Stimulated activated CD4-positive, alpha-beta T cell treated with anti-CD3 and anti-CD28 coated beads, Interleukin-15, amount 100 ng/mL, for 24 hours (primary cell): ENCODE results near the gene RER1.

ENCODE experiments used
- DNase-seq: peaks from one replicate; pipeline ENCODE4 v3.0.0-alpha.2; 2020

The RER1 gene

DNA sequence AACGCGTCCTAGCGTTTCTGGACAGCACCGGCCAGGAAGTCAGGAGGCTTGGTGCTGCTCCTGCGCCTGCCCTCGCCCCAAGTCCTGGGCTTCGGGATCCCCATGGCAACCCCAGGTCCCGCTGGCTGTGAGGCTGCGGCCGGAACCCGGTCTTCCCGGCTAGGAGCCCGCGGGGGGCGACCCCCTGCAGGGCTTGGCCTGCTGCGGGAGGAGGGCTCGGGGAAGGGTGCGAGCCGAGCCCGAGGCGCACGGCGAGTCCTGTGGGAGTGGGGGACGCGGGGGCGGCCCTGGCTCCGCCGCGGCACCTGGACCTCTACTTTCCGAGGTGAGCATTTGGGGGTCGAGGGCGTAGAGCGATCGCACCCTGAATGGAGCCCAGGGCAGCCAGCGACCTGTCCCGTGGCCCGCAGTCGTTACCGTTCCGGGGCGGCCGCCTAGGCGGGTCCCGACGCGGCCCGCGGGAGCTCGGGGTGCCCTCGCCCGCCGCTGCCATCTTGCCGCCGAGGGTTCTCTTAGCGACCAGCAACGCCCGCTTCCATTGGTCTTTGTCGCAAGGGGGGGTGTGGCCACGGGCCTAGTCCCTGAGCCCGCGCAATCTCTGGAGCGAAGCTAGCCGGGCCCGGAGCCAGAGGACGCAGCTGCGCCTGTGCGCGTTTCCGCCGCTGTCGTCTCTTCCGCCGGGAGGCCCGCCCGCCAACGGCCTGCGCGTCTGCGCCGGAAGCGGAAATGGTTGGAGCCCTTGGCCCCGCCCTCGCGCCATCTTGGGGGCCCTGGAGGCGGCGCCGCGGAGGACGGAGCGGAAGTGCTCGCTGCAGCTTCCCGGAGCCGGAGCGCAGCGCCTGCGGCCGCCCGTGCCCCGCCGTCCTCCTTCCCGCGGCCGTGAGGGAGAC, at the start of gene RER1, which contains the start of gene MORN1:
RER1 (plus strand) TSS at position 801 of the 890 bp plus-strand sequence. CDS start 3,950 bp downstream, outside the sequence.
MORN1 (minus strand) TSS at position 514 of the 890 bp plus-strand sequence; CDS start at position 493, 21 bp downstream.
- peak; percentile 99 for DNase-seq

DNA sequence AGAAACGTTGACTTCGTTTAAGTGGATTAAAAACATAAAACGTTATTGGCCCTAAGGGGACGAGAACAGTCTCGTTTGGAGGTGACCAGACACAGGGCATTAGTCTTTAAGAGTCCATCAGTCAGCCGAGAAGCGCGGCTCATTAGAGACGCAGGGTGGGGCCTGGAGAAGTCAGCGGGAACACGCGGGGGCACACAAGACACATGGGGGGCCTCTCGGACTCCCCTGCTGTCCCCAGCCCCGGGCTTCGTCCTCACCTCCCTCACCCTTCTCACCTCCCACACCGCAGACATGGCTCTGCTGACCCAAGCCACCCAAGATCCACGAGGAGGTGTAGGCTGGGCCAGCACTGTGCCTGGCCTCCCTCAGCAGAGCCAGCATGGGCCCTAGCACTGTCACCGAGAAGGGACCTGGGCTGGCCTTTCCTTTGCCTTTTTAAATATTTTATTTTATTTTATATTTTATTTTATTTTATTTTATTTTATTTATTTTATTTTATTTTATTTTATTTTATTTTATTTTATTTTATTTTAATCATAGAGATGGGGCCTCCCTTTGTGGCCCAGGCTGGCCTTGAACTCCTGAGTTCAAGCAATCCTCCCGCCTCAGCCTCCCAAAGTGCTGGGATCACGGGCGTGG, 49.1 kb upstream of the RER1 start:
- no peak for DNase-seq

- no peak for DNase-seq
Measured at GRCh38 chr1:2343023-2343935, 48.4 kb upstream of the RER1 start.

- no peak for DNase-seq
Measured at GRCh38 chr1:2344121-2344681, 47.4 kb upstream of the RER1 start.

GRCh38 chr1:2344744-2345296, 46.8 kb upstream of the RER1 start:
- no peak for DNase-seq

GRCh38 chr1:2345297-2346075, 46.2 kb upstream of the RER1 start:
- no peak for DNase-seq

DNA sequence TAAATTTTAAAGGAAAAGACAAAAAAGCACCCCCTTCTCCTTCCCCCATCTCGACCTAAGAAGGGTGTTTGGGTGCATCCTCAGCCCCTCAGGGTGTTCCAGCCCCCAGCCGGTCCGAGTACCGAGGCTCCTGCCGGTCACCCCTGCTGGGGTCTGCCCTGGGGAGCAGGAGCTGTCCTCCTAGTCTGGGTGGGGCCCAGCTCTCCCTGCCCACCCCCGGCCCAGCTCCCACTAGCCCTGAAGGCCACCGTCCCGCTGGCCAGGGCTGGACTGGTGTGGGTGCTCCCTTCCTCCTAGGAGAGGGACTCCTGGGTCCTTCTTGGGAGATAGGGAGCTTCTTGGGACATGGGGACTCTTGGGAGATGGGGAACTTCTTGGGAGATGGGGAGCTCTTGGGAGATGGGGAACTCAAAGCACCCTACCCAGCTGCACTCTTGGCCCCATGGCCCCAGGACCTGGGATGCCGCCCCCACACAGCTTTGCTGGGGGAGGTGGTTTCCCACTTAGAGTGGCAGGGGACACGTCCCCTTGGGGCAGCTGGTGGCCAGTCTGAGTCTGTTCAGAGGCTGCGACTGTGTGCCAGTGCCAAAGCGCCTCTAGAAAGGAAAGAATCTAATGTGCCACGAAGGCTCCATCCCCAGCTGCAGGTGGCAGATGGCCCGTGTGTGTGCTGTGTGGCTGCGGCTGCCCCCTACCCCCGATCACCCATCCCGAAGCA, 44.8 kb upstream of the RER1 start:
- DNase-seq, result no peak

DNA sequence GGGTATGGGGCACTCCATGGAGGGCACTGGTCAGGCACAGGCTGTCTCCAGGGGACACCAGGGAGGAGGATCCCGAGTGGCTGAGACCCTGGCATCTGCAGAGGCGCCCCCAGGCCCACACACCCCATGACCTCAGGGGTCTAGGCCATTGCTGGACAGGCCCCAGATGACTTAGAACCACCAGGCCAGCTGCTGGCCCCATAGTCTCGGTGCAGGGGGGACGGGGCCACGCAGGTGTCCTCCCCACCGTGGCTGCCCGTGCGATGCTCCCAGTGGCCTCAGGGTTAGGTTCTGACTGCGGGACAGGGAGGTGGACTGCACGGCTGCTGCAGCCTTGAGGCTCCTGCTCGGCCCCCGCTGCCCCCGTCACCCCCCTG, 44.2 kb upstream of the RER1 start:
- no peak for DNase-seq

DNA sequence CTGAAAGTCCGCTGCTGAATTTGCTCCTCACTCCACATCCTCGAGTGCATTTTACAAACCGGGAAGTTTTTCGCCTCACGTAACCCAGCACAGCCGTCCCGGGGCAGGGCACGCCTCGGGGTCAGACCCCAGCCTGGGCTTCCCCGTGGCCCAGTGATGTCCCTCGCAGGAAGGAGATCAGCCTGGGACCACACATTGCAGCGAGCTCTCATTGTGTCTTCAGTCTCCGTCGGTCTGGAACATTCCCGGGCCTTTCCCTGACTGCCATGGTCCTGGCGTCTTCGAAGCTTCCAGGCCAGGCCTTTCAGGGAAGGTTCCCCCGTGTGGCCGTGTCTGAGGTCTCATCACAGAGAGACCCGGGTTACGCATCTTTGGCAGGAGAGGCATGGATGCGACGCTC, 43.7 kb upstream of the RER1 start:
- no peak for DNase-seq

GRCh38 chr1:2348346-2349325, 43.0 kb upstream of the RER1 start:
- DNase-seq, result no peak

- DNase-seq, result no peak
Measured at GRCh38 chr1:2349806-2350205, 41.8 kb upstream of the RER1 start.

DNA sequence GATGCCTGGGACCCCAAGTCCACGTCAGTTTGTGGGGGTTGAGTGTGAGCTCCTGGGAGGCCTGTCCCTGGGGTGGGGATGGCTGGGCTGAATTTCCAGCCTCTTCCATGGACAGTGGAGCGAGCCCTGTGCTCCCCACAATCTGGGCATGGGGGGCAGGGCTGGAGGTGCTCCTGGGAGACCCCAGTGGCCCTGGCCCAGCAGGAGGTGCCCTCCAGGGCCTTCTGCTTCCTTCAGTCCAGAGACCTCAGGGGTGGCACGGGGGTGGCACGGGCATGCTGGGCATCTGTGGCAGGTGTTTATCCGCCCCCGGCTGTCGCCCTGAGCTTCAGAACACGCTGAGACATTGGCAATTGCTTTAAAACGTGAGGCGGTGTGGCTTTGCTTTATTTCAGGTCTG, 41.1 kb upstream of the RER1 start:
- DNase-seq, result no peak

DNA sequence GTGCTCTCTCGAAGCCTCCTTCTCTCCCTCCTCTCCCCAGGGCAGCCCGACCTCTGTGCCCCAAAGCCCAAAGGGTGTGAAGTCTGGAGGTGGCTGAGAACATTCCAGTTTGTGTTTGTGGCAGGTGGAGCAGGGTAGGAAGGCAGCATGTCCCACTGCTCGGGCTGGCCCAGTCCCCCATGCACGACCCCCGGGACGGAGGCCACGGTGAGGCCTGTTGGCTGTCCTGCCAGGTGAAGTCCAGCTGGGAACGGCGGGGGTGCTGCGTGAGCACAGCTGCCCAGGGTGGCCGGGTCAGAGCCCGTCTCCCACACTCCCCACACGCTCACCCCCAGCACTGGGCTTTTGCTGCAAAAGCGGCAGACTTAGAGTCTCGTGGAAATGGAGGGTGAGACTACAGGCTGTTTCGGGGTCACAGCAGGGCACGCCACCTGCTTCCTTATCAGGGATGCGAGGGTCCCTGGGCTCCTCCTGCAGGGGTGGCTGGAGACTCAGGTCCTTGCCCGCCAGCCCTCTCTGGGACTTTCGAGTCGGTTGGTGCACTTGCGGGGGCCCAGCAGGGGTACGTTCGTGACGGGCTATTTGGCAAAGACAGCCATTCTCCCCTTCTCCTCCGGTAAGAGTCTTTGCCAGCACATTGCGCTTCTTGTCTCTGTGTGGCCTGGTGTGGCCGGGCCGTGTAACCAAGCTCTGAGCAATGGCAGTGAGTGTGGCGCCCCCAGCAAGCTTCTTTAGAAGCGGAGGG, 40.6 kb upstream of the RER1 start:
- no peak for DNase-seq

DNA sequence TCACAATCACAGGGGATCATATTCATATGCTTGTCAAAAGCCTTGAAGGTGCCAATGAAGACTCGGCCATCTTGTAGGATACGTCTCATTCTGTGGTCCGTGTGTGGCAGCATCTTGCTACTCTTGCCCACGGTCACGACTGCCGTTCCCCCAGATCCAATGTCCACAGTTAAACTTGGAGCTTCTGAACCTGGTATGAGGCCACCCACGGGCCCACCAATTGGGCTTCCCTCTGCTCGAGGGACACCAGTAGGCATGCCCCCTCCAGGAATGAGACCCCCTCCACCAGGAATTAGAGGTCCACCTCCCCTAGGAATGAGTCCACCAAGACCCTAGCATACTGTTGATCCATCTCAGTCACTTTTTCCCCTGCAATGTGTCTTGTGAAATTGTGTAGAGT, 39.9 kb upstream of the RER1 start:
- no peak for DNase-seq

- DNase-seq, result no peak
Measured at GRCh38 chr1:2352341-2352896, 39.2 kb upstream of the RER1 start.

GRCh38 chr1:2352897-2353550, 38.6 kb upstream of the RER1 start:
- no peak for DNase-seq

DNA sequence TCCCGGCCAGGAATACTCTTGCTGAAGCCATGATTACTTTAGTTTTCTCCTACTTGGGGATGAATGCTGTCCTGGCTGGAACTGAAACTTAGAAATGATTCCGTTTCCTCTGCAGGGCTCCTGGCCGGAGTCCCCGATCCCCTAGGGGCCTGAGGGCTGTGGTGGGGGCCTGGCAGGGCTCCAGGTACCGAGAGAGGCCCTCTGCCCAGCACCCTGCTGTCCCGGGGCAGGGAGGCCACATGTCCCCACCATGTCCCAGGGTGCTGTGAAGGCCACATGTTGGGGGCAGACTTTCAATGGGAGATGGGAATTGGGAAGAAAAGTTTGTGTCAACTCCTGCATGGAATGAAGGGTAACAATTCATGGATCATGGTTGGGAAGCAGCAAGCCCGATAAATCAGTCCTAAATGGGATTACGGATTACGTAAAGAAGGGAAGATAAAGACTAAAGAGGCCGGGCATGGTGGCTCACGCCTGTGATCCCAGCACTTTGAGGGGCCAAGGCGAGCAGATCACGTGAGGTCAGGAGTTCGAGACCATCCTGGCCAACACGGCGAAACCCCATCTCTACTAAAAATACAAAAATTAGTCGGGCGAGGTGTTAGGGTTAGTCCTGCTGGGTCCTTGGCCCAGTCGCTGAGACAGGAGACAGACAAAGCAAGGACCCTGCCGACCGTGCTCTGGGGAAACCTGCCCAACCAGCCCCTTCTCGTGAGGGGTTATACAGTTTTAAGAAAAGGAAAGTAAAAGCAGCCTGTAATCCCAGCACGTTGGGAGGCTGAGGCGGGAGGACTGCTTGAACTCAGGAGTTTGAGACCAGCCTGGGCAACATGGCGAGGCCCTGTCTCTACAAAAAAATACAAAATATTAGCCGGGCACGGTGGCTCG, 37.8 kb upstream of the RER1 start:
- DNase-seq, result no peak
